Thymus (tissue), 11 donors: ENCODE results near the gene KDM8. TPM values are rescaled to one million over a fixed set of nuclear protein-coding genes. Genes with fewer than 3 reads are reported as not detected.

Experiments used
- DNase-seq, 9 donors: peaks; one replicate each; pipeline ENCODE4 v3.0.0-alpha.2; 2013; ENCODE audit warnings: low spot score in 9 of 9, low read depth in 6 of 9, missing footprints in 1 of 9
- H3K27ac ChIP-seq, 2 donors: one replicate each; pipeline ENCODE4 v1.5.1; 2013; ENCODE audit warnings: control low read depth in 1 of 2, low read depth in 1 of 2, low read length in 1 of 2, mild to moderate bottlenecking in 1 of 2, moderate library complexity in 1 of 2
- H3K27me3 ChIP-seq, 2 donors: one replicate each; pipeline ENCODE4 v1.5.1; 2013; ENCODE audit warnings: low read length in 1 of 2; ENCODE audit not compliant: control insufficient read depth in 2 of 2, insufficient read depth in 1 of 2
- H3K36me3 ChIP-seq, 2 donors: one replicate each; pipeline ENCODE4 v1.5.1; 2013; ENCODE audit warnings: low read length in 1 of 2, mild to moderate bottlenecking in 1 of 2, moderate library complexity in 1 of 2; ENCODE audit not compliant: control insufficient read depth in 2 of 2, insufficient read depth in 2 of 2
- H3K4me1 ChIP-seq, 2 donors: one replicate each; pipeline ENCODE4 v1.5.1; 2013; ENCODE audit warnings: low read length in 2 of 2; ENCODE audit not compliant: control insufficient read depth in 2 of 2, insufficient read depth in 2 of 2
- H3K4me3 ChIP-seq, 2 donors: one replicate each; pipeline ENCODE4 v1.5.1; 2013; ENCODE audit warnings: low read length in 2 of 2, control low read depth in 1 of 2, mild to moderate bottlenecking in 1 of 2
- H3K9me3 ChIP-seq, 2 donors: one replicate each; pipeline ENCODE4 v1.5.1; 2013; ENCODE audit warnings: low read length in 1 of 2, mild to moderate bottlenecking in 1 of 2; ENCODE audit not compliant: control insufficient read depth in 2 of 2, insufficient read depth in 1 of 2
- WGBS: extraction: QIAGEN DNeasy Blood & Tissue Kit; methylation state at CpG from one replicate; pipeline ENCODE4 v1.1.7; 2013; 5-methylcytosine and 5-hydroxymethylcytosine counted together
- polyA plus RNA-seq: library from polyadenylated mRNA; stranded (reverse); fragments of 200-250 nt; gene quantifications from one replicate; pipeline ENCODE4 v1.2.3, GENCODE V29; 2013
- total RNA-seq: library from RNA; stranded (reverse); fragments of 120-200 nt; gene quantifications from one replicate; pipeline ENCODE4 v1.2.4, GENCODE V29; 2013
- donor health status: healthy.

The KDM8 gene
- total and polyA plus RNA-seq, 2 donors: 6.2 to 7.1 TPM

DNA sequence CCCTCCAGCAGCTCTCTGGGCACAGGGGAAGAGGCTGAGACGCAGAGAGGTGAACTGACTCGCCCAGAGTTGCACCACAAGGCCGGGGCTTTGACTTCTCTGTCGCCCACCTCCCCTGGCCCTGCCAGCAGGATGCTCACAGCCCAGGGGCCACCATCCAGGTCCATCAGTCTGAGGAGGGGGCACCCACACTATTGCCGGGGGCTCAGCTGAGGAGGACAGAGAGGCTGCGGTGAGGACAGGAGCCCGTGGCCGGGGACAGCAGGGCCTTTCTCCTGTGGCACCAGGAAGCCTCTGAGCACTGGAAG, 32.6 kb downstream of the KDM8 start:
- peaks cover 70 to 78% of the 10 kb centered on the region in 2 donors for H3K4me1 ChIP-seq
- H3K36me3 ChIP-seq: peaks cover 10 to 15% of the 10 kb centered on the region in 2 donors
- H3K4me3 ChIP-seq: no peak overlapping the region
- DNase-seq: no peak
- no peaks in the 10 kb centered on the region for H3K27me3 ChIP-seq
- peak overlapping the region; percentile 47 to 89 for H3K27ac ChIP-seq
- 90% methylated on average over 8 of the region's 8 CpGs for WGBS
- H3K9me3 ChIP-seq: peaks cover 0 to 1% of the 10 kb centered on the region in 2 donors

DNA sequence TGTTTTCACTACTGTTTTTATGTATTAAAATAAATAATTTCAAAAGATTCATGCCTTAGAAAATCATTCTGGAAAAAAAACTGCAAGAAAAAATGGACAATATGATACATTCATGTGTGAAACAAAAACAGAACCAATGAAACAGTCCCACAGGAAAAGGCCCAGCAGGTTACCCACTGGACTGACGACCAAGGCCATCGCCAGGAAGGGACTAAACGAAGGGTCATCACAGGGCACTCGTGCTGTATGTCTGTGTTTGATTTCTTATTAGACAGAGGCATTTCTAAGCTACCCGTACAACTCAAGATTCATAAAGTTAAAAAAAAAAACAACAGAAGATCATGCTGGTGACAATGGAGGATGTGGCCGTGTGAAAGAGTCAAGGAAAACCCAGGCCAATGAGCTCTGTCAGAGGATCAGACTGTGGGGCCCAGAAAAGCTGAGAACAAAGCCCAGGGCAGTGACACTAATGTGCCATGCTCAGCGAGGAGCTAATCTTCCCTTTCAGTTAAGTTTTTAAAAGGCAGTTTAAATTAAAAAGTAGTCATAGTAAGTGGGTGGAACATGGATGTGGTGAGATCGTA, 33.4 kb downstream of the KDM8 start:
- Histone ChIP-seq H3K9me3 (peaks cover 0 to 1% of the 10 kb centered on the region in 2 donors), H3K4me1 (peaks cover 63 to 69% of the 10 kb centered on the region in 2 donors), H3K4me3 (no peak overlapping the region), H3K27ac (peak overlapping the region; percentile 77 to 92), H3K27me3 (no peaks in the 10 kb centered on the region), H3K36me3 (peaks cover 9 to 18% of the 10 kb centered on the region in 2 donors)
- 61% methylated on average over 8 of the region's 8 CpGs for WGBS
- DNase-seq: no peak

DNA sequence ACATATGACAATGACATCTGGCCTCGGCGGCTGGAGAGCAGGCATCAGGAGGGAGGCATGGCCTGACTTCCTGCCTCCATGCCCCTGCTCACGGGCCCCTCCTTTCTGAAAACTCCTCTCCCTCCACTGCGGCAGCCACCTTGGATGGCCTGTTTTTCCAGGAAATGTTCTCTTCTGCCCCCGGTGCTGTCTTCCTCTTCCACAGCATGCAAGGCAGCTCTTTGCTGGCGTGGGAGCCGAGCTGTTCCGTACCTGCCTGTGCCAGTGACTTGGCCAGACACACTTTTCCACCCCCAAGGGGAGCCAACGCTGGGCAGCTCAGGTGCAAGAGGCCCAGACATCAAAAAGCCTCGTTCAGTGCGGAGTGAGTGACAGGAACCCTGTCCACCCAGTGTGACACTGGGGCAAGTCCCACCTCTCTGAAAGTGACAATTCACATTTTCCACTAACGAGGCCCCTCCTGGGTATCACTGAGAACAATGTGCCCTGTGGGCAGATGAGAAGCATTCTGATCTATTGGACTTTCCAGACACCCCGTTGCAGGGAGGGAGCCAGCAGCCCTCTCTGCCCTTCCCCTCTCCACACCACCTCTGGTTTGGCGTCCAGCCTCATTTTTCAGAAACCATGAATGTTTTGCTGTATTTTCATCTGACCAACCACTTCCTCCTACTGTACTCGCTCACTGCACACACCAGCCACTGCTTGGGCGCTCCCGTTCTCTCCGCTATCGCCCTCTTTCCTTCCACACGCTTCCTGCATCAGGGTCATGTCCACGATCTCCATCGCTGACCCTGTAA, 34.1 kb downstream of the KDM8 start:
- Histone ChIP-seq H3K9me3 (peaks cover 0 to 1% of the 10 kb centered on the region in 2 donors), H3K27me3 (no peaks in the 10 kb centered on the region), H3K27ac (peak overlapping the region; percentile 77 to 92), H3K4me3 (no peak overlapping the region), H3K36me3 (peaks cover 8 to 14% of the 10 kb centered on the region in 2 donors), H3K4me1 (peaks cover 56 to 64% of the 10 kb centered on the region in 2 donors)
- DNase-seq: peak in 5 of 9 donors; percentile 28 to 81 (median 61)
- WGBS: 13% methylated on average over 22 of the region's 22 CpGs

DNA sequence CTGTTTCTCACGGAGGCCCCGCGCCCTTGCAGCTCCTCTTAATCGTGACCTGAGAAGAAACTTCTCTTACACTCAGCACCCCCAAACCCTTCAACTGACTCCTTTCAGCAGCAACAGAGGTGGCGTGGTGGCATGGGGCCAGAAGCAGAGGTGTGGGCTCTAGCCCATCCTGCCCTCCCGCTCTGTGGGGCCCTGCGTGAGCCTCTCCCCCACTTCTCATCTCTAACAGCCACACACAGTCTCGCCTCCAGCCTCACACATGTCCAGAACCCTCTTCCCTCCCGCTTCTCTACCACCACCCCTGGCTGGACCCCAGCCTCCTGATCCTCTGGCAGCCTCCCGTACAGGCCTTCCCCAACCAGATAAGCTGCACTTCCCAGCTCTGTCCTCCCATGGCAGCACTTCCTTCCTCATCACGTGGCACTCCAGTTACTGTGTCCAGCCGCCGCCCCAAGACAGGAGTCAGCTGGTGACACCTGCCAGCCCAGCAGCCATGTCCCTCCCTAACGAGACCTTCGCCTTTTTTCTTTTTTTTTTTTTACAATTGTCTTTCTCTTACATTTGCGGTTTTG, 34.8 kb downstream of the KDM8 start:
- WGBS: 56% methylated on average over 16 of the region's 16 CpGs
- H3K4me1 ChIP-seq: peaks cover 55 to 64% of the 10 kb centered on the region in 2 donors
- H3K27me3 ChIP-seq: no peaks in the 10 kb centered on the region
- H3K27ac ChIP-seq: peak overlapping the region; percentile 77 to 92
- no peak overlapping the region for H3K4me3 ChIP-seq
- H3K9me3 ChIP-seq: peaks cover 0 to 1% of the 10 kb centered on the region in 2 donors
- H3K36me3 ChIP-seq: peaks cover 7 to 13% of the 10 kb centered on the region in 2 donors
- no peak for DNase-seq

DNA sequence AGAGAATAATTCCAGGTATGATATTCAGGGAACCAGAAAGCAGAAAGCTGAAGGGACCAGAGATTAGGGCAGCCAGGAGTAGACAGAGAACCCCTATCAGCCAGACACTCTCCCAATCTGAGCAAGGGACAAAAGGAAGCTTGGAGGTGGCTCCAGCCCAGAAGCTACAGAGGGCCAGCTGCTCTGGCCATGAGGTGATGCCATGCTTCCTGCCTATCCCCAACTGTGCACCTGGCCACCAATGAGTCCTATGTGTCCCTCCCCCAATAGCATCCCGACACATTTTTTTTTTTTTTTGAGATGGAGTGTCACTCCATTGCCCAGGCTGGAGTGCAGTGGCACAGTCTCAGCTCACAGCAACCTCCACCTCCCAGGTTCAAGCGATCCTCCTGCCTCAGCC, 35.3 kb downstream of the KDM8 start:
- Histone ChIP-seq H3K27ac (no peak overlapping the region), H3K4me3 (no peak overlapping the region), H3K9me3 (peaks cover 0 to 1% of the 10 kb centered on the region in 2 donors), H3K36me3 (peaks cover 7 to 13% of the 10 kb centered on the region in 2 donors), H3K4me1 (peaks cover 55 to 64% of the 10 kb centered on the region in 2 donors), H3K27me3 (no peaks in the 10 kb centered on the region)
- 93% methylated on average over 2 of the region's 2 CpGs for WGBS
- no peak for DNase-seq

DNA sequence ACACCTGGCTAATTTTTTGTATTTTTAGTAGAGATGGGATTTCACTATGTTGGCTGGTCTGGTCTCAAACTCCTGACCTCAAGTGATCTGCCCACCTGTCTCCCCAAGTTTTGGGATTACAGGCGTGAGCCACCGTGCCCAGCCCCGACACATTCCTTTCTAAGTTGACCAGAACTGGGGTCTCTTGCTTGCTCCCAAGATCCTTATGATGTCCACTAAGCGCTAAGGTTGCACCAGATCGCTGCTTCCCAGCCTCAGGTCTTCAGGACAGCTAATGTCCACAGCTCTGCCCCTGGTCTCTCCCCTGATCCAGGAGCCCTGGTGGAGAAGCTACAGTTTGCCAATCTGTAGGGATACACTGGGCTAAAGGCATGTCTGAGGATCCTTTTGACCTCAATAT, 35.7 kb downstream of the KDM8 start:
- no peaks in the 10 kb centered on the region for H3K27me3 ChIP-seq
- H3K4me1 ChIP-seq: peaks cover 52 to 64% of the 10 kb centered on the region in 2 donors
- H3K9me3 ChIP-seq: peaks cover 0 to 1% of the 10 kb centered on the region in 2 donors
- H3K4me3 ChIP-seq: no peak overlapping the region
- peaks cover 7 to 8% of the 10 kb centered on the region in 2 donors for H3K36me3 ChIP-seq
- no peak for DNase-seq
- WGBS: 98% methylated on average over 5 of the region's 5 CpGs
- no peak overlapping the region for H3K27ac ChIP-seq

DNA sequence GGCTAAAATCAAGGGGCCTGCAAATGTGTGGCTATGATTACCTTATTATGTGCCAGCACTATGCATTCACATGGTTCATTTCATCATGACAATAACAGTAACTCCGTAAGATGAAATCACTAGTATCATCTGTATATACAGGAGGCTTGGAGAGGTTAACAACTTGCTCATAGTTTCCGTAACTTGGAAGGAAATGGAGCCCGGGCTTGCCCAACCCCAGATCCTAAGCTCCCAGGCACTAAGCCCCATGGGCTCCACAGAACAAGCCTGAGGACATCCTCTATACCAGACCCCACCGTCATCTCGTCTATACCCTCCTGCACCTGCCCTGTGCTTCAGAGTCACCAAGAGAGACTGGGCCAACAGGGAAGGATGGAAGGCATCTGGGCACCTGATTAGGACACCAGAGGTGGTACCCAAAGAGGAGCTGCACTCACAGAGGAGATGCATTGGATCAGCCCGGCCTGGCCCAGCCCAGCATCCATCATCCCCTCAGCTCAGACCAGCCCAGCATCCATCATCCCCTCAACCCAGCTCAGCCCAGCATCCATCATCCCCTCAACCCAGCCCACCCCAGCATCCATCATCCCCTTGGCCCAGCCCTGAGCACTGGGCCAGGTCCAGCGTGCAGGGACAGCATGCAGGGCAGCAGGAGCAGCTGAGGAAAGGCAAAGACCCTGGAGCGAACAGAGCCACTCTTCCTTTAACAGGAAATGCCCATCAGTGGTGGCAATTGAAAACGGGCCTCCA, 36.8 kb downstream of the KDM8 start:
- no peak for DNase-seq
- peaks cover 6 to 7% of the 10 kb centered on the region in 2 donors for H3K36me3 ChIP-seq
- 95% methylated on average over 9 of the region's 9 CpGs for WGBS
- peaks cover 42 to 64% of the 10 kb centered on the region in 2 donors for H3K4me1 ChIP-seq
- no peaks in the 10 kb centered on the region for H3K27me3 ChIP-seq
- H3K27ac ChIP-seq: no peak overlapping the region
- peaks cover 0 to 1% of the 10 kb centered on the region in 2 donors for H3K9me3 ChIP-seq
- H3K4me3 ChIP-seq: no peak overlapping the region

DNA sequence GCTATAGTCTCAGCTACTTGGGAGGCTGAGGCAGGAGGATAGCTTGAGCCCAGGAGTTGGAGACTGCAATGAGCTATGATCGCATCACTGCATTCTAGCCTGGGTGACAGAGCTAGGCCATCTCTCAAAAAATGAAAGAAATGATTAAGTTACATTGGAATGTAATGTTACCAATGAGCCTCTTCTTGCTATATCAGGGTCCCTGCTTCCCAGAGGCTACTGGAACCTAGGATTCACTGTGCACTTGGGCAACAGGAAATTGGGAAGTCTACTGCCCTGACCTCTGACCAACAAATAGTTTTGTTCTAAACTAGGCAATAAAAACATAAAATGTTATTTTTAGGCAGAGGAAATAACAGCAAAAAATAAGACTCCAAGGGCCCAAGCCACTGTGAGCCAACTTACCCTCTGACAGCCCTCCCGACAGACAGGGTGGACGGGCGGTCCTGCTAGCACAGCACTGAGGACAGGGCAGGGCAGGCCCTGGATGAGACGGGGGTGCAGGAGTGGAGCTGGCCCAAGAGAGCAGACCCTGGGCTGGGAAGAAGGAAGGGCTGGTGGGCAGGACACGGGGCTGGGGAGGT, 37.7 kb downstream of the KDM8 start:
- peaks cover 32 to 58% of the 10 kb centered on the region in 2 donors for H3K4me1 ChIP-seq
- no peaks in the 10 kb centered on the region for H3K27me3 ChIP-seq
- no peak overlapping the region for H3K4me3 ChIP-seq
- 95% methylated on average over 6 of the region's 6 CpGs for WGBS
- H3K9me3 ChIP-seq: peaks cover 0 to 1% of the 10 kb centered on the region in 2 donors
- DNase-seq: no peak
- H3K36me3 ChIP-seq: peaks cover 6 to 7% of the 10 kb centered on the region in 2 donors
- no peak overlapping the region for H3K27ac ChIP-seq
